HEK293T (cell line): ENCODE results near the gene CCSER1.

Experiments used
- CTCF ChIA-PET: fragments of 350-600 bp; formaldehyde crosslinking; extraction: SDS; loops from one replicate; lab custom pipeline; 2021; ENCODE audit warnings: antibody characterized with exemption, inconsistent platforms; lab: Yijun Ruan, JAX
- POLR2A ChIA-PET: fragments of 350-600 bp; formaldehyde crosslinking; extraction: SDS; loops from one replicate; lab custom pipeline; 2020; ENCODE audit warnings: antibody characterized with exemption, inconsistent platforms; lab: Yijun Ruan, JAX
- DNase-seq: peaks from one replicate; pipeline ENCODE4 v3.0.0; 2012; ENCODE audit warnings: mixed read lengths; ENCODE audit errors: extremely low spot score
- ARNT ChIP-seq: fragments of 450-650 bp; IDR thresholded peaks from 2 replicates; pipeline ENCODE4 v1.6.1; 2017; ENCODE audit warnings: mild to moderate bottlenecking
- BHLHE40 ChIP-seq: fragments of 450-650 bp; IDR thresholded peaks from 2 replicates; pipeline ENCODE4 v1.6.1; 2016; ENCODE audit warnings: mild to moderate bottlenecking, moderate library complexity, borderline replicate concordance
- CTBP1 ChIP-seq: fragments of 450-650 bp; IDR thresholded peaks from 2 replicates; pipeline ENCODE4 v1.6.1; 2016; ENCODE audit warnings: borderline replicate concordance
- ELF4 ChIP-seq: fragments of 450-650 bp; IDR thresholded peaks from 2 replicates; pipeline ENCODE4 v1.6.1; 2017; ENCODE audit warnings: antibody characterized with exemption
- FOXA1 ChIP-seq: fragments of 450-650 bp; IDR thresholded peaks from 2 replicates; pipeline ENCODE4 v1.6.1; 2016; ENCODE audit warnings: mild to moderate bottlenecking
- FOXK2 ChIP-seq: fragments of 450-650 bp; IDR thresholded peaks from 2 replicates; pipeline ENCODE4 v1.6.1; 2016; ENCODE audit warnings: mild to moderate bottlenecking
- FOXM1 ChIP-seq: fragments of 450-650 bp; IDR thresholded peaks from 2 replicates; pipeline ENCODE4 v1.6.1; 2017; ENCODE audit warnings: mild to moderate bottlenecking, borderline replicate concordance
- HDGF ChIP-seq: fragments of 450-650 bp; IDR thresholded peaks from 2 replicates; pipeline ENCODE4 v1.6.1; 2017; ENCODE audit warnings: antibody characterized with exemption, borderline replicate concordance
- L3MBTL2 ChIP-seq: fragments of 450-650 bp; conservative IDR thresholded peaks from 2 replicates; pipeline ENCODE4 v1.6.1; 2016; ENCODE audit warnings: mild to moderate bottlenecking
- LEF1 ChIP-seq: fragments of 450-650 bp; IDR thresholded peaks from 2 replicates; pipeline ENCODE4 v1.6.1; 2017; ENCODE audit warnings: mild to moderate bottlenecking, borderline replicate concordance
- NFRKB ChIP-seq: fragments of 450-650 bp; IDR thresholded peaks from 2 replicates; pipeline ENCODE4 v1.6.1; 2016; ENCODE audit warnings: mild to moderate bottlenecking, moderate library complexity
- SP1 ChIP-seq: fragments of 450-650 bp; IDR thresholded peaks from 2 replicates; pipeline ENCODE4 v1.6.1; 2017
- SUZ12 ChIP-seq: fragments of 450-650 bp; IDR thresholded peaks from 2 replicates; pipeline ENCODE4 v1.6.1; 2016; ENCODE audit warnings: mild to moderate bottlenecking
- TARDBP ChIP-seq: fragments of 450-650 bp; IDR thresholded peaks from 2 replicates; pipeline ENCODE4 v1.6.1; 2016
- ZNF384 ChIP-seq: fragments of 450-650 bp; IDR thresholded peaks from 2 replicates; pipeline ENCODE4 v1.6.1; 2016
- TF ChIP-seq, protein P1 (sequence below): fragments of 450-650 bp; IDR thresholded peaks from 2 replicates; pipeline ENCODE4 v1.6.1; 2016

CCSER1 gene

DNA sequence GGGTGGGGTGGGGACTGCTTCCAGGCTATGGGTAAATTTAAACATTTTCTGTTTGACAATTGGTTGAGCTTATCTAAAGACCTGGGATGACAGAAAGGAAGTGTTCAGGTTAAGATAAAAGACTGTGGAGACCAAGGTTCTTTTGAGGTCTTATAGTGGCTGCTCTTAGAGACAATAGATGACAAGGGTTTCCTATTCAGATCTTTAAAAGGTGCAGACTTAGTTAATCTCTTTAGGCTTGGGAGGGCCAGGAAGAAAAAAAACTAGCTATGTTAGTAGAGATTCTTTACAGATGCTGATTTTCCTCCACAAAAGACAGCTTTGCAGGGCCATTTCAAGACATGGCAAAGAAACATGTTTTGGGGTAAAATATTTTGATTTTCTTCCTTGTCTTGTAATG is 972.5 kb downstream of the CCSER1 start:
- TF ChIP-seq HDGF (no peak), SUZ12 (no peak), BHLHE40 (no peak), SP1 (no peak), TARDBP (no peak), L3MBTL2 (no peak), FOXA1 (no peak), FOXK2 (no peak), ZNF384 (no peak), FOXM1 (no peak), ARNT (no peak), ELF4 (no peak), CTBP1 (no peak), LEF1 (no peak)
- TF ChIP-seq, protein P1, sequence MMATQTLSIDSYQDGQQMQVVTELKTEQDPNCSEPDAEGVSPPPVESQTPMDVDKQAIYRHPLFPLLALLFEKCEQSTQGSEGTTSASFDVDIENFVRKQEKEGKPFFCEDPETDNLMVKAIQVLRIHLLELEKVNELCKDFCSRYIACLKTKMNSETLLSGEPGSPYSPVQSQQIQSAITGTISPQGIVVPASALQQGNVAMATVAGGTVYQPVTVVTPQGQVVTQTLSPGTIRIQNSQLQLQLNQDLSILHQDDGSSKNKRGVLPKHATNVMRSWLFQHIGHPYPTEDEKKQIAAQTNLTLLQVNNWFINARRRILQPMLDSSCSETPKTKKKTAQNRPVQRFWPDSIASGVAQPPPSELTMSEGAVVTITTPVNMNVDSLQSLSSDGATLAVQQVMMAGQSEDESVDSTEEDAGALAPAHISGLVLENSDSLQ, result no peak
- ChIA-PET POLR2A (no interaction called here), CTCF (no interaction called here)
- no peak for DNase-seq

DNA sequence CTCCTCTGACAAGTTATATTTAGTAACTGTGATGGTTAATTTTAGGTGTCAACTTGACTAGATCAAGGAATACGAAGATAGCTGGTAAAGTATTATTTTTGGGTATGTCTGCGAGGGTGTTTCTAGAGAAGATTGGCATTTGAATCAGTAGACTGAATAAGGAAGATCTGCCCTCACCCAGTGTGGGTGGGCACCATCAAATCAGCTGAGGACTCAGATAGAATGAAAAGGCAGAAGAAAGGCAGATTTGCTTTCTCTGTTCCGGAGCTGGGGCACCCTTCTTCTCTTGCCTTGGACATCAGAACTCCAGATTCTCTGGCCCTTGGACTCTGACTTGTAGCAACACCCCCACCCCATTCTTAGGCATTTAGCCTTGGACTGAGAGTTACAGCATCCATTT is 981.6 kb downstream of the CCSER1 start:
- DNase-seq, result no peak
- no peak for TF ChIP-seq ELF4
- no peak for TF ChIP-seq SUZ12
- TF ChIP-seq NFRKB, result no peak
- TF ChIP-seq FOXA1, result no peak
- no peak for TF ChIP-seq LEF1
- TF ChIP-seq CTBP1, result no peak
- TF ChIP-seq SP1, result no peak
- no peak for TF ChIP-seq FOXK2
- no peak for TF ChIP-seq FOXM1
- TF ChIP-seq BHLHE40, result no peak
- TF ChIP-seq ZNF384, result no peak
- TF ChIP-seq TARDBP, result no peak
- no peak for TF ChIP-seq L3MBTL2
- TF ChIP-seq, protein P1, result no peak
- TF ChIP-seq ARNT, result no peak
- no peak for TF ChIP-seq HDGF
- ChIA-PET CTCF (no interaction called here), POLR2A (no interaction called here)

DNA sequence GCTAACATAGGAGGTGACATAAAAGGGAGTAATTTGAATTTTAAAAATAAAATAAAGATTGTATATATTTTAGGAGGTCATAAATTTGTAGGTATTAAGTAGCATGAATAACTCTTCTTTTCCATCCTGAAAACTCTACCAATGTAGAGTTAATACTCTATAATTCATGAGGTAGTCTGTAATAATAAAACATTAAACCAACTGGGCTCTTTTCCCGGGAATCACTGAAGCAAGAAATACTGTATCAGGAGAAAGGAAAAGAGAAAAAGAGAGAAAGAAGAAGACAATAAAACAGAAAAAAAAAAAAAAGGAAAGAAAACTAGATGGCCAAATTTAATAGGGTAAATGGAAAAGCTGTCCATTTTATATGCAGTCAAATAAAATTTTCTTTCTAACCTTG is 984.4 kb downstream of the CCSER1 start:
- ChIA-PET POLR2A (no interaction called here), CTCF (interaction anchor here (0.8 kb wide), 1 partner anchor 10 kb away, joined by 3 read pairs; no protein-coding TSS in a partner anchor)
- no peak for DNase-seq
- TF ChIP-seq FOXA1 (no peak), ARNT (no peak), FOXK2 (no peak), LEF1 (no peak), NFRKB (no peak), L3MBTL2 (no peak), FOXM1 (no peak), SP1 (no peak), ELF4 (no peak), BHLHE40 (no peak), SUZ12 (no peak)
- TF ChIP-seq, protein P1, result no peak

DNA sequence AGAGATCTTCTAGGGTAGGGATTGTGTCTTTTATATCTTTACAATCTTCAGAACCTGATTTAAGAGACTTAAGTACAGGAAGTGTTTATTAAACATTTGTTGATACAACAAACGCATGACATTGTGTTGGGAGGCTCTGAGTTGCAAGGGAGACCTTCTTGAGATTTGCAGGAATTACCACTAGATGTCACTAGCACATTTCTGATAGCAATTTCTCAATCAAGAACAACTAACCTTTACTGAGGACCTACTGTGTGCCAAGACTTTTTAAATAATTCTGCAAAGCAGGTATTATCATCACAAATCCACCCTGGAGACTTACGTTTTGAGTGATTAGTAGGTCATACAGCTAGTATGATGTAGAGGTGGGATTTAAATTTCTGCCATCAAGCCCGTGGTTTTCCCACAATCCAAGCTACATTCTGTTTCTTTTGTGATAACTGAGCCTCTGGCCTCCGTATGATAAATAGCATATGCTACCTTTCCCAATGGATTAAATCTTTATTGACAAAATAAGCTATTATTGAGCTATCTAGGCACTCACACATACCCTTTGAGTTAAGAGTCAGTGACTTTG is 986.0 kb downstream of the CCSER1 start:
- DNase-seq, result peak; percentile 42

DNA sequence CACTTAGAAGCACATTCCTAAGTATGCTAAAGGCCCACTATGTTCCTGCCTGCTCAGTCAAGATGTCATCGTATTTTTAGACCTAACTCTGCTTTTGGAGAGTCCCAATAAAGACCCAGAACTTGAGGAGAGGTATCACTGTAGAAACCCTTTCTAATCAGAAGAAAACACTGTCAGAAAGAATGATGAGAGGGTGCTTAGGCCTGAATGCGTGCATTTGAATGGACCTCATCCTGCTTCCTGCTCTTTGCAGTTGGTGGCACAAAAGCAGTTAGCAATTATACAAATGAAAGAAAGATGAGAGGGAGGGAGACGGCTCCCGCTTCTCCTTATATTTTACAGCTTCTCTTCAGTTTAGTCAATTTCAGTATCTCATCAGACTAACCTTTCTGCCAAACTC is 987.2 kb downstream of the CCSER1 start:
- CTCF ChIA-PET, result no interaction called here

More for the DNA sequence above, 986.0 kb downstream of the CCSER1 start:
- ChIA-PET POLR2A (no interaction called here), CTCF (interaction anchor here (0.7 to 0.9 kb wide), 2 partner anchors 11 to 1277 kb away, joined by 8 to 9 read pairs; no protein-coding TSS in a partner anchor)
- TF ChIP-seq BHLHE40 (no peak), ELF4 (no peak), SP1 (no peak), CTBP1 (no peak), ZNF384 (no peak), FOXM1 (no peak), FOXK2 (no peak), HDGF (no peak), L3MBTL2 (no peak), SUZ12 (no peak), TARDBP (no peak), NFRKB (no peak), FOXA1 (no peak), LEF1 (no peak), ARNT (no peak)
- TF ChIP-seq, protein P1, result no peak

More for the DNA sequence above, 987.2 kb downstream of the CCSER1 start:
- TF ChIP-seq FOXA1 (no peak), TARDBP (no peak), LEF1 (no peak), CTBP1 (no peak), ELF4 (no peak), FOXK2 (no peak), FOXM1 (no peak), SUZ12 (no peak), L3MBTL2 (no peak), NFRKB (no peak), ZNF384 (no peak), ARNT (no peak), HDGF (no peak)
- TF ChIP-seq, protein P1, result no peak
- no peak for DNase-seq
- POLR2A ChIA-PET, result no interaction called here
